Caco-2 (cell line): Measurements from ENCODE around the gene DLG1. TPM values are rescaled to one million over a fixed set of nuclear protein-coding genes. Genes with fewer than 3 reads are reported as not detected.
"Not testable (repeated sequence)": the region's sequence is repeated elsewhere in the genome, so short reads cannot be mapped to it uniquely, and the experiment has no call there.

Experiments
- BruUV-seq: library from RNA; stranded (reverse); fragments of 400-500 nt; replicated peaks from 2 replicates; lab custom pipeline; 2021; lab: Mats Ljungman, UMichigan
- CTCF ChIA-PET: fragments of 300-600 bp; sonication (Branson Sonifier 250); formaldehyde crosslinking; loops from one replicate; lab custom pipeline; 2022; ENCODE audit warnings: antibody characterized with exemption; lab: Charles Lee
- POLR2A ChIA-PET: fragments of 300-600 bp; sonication (Branson Sonifier 250); formaldehyde crosslinking; loops from one replicate; lab custom pipeline; 2022; ENCODE audit warnings: antibody characterized with exemption; lab: Charles Lee
- DNase-seq, 2 experiments: peaks; one replicate each; pipeline versions ENCODE4 v3.0.0 to v3.0.0-alpha.2; 2020 to 2022
- H3K27me3 ChIP-seq: replicated peaks from 2 replicates; pipeline ENCODE4 v1.6.0; 2011; ENCODE audit warnings: low read length; ENCODE audit not compliant: control insufficient read depth, insufficient read depth
- H3K36me3 ChIP-seq: 2 replicates; pipeline ENCODE4 v1.5.1; 2011; ENCODE audit warnings: low read length; ENCODE audit not compliant: control insufficient read depth, insufficient read depth
- H3K4me1 ChIP-seq: fragments of 250-450 bp; sonication (Bioruptor Pico); 2 replicates; pipeline ENCODE4 v1.5.1; 2020; ENCODE audit warnings: mild to moderate bottlenecking
- H3K4me3 ChIP-seq: 2 replicates; pipeline ENCODE4 v1.5.1; 2011; ENCODE audit warnings: low read depth, mild to moderate bottlenecking, control low read depth, low read length
- H3K9me3 ChIP-seq: fragments of 250-450 bp; sonication (Bioruptor Pico); 2 replicates; pipeline ENCODE4 v1.5.1; 2020; ENCODE audit warnings: mild to moderate bottlenecking, moderate library complexity
- H3K27ac Mint-ChIP-seq: one replicate; pipeline ENCODE4 v1.8.0; 2022; ENCODE audit warnings: mixed read lengths; ENCODE audit not compliant: unreplicated experiment
- H3K27me3 Mint-ChIP-seq: one replicate; pipeline ENCODE4 v1.8.0; 2022; ENCODE audit warnings: mixed read lengths; ENCODE audit not compliant: insufficient read depth, unreplicated experiment
- H3K36me3 Mint-ChIP-seq: one replicate; pipeline ENCODE4 v1.8.0; 2022; ENCODE audit warnings: mild to moderate bottlenecking, mixed read lengths; ENCODE audit not compliant: insufficient read depth, unreplicated experiment
- H3K4me1 Mint-ChIP-seq: one replicate; pipeline ENCODE4 v1.8.0; 2022; ENCODE audit warnings: low read depth, mixed read lengths; ENCODE audit not compliant: unreplicated experiment
- H3K4me3 Mint-ChIP-seq: one replicate; pipeline ENCODE4 v1.8.0; 2022; ENCODE audit warnings: mild to moderate bottlenecking, moderate library complexity, mixed read lengths; ENCODE audit not compliant: unreplicated experiment
- H3K9me3 Mint-ChIP-seq: one replicate; pipeline ENCODE4 v1.8.0; 2022; ENCODE audit warnings: mixed read lengths; ENCODE audit not compliant: unreplicated experiment
- intact Hi-C: fragments of 100-400 bp; cut with micrococcal nuclease; formaldehyde crosslinking; loops from one replicate; pipeline ENCODE4 v1.10.0; 2022; ENCODE audit not compliant: unreplicated experiment
- total RNA-seq: library from RNA; stranded (reverse); gene quantifications from 2 replicates; pipeline ENCODE4 v1.2.3, GENCODE V29; 2022
- TF ChIP-seq, protein P1 (sequence below), 2 experiments: fragments of 200-600 bp in 1 of 2; IDR thresholded peaks; 1 replicate in 1 of 2; 2 replicates in 1 of 2; pipeline versions ENCODE4 v1.5.1 to v1.8.0; 2011 to 2022; ENCODE audit warnings: antibody characterized with exemption in 1 of 2, control low read depth in 1 of 2, inconsistent platforms in 1 of 2, low read depth in 1 of 2, low read length in 1 of 2, mild to moderate bottlenecking in 1 of 2, moderate library complexity in 1 of 2; ENCODE audit not compliant: insufficient read depth in 1 of 2, severe bottlenecking in 1 of 2, unreplicated experiment in 1 of 2

Gene DLG1
- total RNA-seq, 1 experiment from 2014 or later, result 167 TPM

DNA sequence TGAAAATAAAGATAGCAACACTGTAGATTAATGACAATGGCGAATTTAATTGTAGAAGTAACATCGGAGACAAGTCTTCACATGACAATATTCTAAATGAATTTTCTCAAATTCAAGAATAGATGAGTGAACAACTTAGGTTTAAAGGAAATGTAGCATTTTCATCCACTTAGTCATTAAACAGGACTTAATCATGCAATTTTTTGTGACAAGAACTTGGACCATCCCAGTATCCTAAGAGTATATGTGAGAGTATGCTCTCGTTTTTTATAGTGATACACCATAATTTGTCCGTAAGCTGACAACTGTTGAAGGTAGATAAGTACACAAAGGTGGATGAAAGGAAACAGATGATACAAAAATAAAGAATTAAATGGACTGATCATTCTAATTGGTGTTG is 81.5 kb downstream of the DLG1 start:
- H3K27ac Mint-ChIP-seq, result no peak overlapping the region
- BruUV-seq, result no TSS peak
- no peak overlapping the region for H3K4me3 ChIP-seq
- TF ChIP-seq, protein P1, sequence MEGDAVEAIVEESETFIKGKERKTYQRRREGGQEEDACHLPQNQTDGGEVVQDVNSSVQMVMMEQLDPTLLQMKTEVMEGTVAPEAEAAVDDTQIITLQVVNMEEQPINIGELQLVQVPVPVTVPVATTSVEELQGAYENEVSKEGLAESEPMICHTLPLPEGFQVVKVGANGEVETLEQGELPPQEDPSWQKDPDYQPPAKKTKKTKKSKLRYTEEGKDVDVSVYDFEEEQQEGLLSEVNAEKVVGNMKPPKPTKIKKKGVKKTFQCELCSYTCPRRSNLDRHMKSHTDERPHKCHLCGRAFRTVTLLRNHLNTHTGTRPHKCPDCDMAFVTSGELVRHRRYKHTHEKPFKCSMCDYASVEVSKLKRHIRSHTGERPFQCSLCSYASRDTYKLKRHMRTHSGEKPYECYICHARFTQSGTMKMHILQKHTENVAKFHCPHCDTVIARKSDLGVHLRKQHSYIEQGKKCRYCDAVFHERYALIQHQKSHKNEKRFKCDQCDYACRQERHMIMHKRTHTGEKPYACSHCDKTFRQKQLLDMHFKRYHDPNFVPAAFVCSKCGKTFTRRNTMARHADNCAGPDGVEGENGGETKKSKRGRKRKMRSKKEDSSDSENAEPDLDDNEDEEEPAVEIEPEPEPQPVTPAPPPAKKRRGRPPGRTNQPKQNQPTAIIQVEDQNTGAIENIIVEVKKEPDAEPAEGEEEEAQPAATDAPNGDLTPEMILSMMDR (IDR thresholded peaks at IDR 0.05; ENCODE audit: insufficient read depth in 1 of 2, low read depth in 1 of 2, low read length in 1 of 2, severe bottlenecking in 1 of 2, unreplicated experiment in 1 of 2), result no peak
- intact Hi-C loops, result no loop called here
- peaks cover 27% of the 10 kb centered on the region for H3K36me3 Mint-ChIP-seq
- H3K4me1 Mint-ChIP-seq, result peaks cover 12% of the 10 kb centered on the region
- POLR2A ChIA-PET, result no interaction called here
- CTCF ChIA-PET, result no interaction called here
- no peaks in the 10 kb centered on the region for H3K9me3 ChIP-seq
- H3K27me3 Mint-ChIP-seq, result no peaks in the 10 kb centered on the region
- H3K9me3 Mint-ChIP-seq, result peaks cover 3% of the 10 kb centered on the region
- peaks cover 33% of the 10 kb centered on the region for H3K4me1 ChIP-seq
- DNase-seq, result no peak
- H3K4me3 Mint-ChIP-seq, result no peak overlapping the region
- no peaks in the 10 kb centered on the region for H3K27me3 ChIP-seq
- H3K36me3 ChIP-seq, result no peaks in the 10 kb centered on the region

DNA sequence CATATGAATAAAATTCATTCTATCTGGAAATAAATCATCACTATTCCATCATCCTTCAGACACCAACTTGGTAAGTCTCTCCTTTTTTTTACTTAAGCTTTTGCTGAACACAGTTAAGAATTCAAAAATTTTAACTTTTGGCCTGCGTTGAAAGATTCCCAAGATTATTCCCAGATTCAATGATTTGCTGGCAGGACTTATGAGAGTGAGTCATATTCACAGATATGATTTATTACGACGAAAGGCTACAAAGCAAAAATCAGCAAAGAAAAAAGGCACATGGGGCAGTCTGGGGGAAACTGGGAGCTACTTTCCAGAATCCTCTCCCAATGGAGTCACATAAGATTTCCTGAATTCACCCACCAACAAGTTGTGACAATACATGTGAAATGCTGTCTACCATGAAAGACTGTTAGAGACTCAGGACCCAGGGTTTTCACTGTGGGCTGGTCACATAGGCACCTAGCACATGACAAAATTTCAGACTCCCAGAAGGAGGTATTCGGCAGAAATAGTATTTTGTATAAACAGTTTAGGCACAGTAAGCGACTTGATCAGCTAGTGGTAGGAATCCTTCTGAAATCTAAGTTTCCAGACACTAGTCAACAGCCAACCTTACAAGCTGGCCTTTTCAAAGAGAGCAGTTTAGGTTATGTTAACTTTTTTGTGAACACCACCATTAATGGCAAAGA is 82.1 kb downstream of the DLG1 start:
- Mint-ChIP-seq H3K36me3 (peaks cover 32% of the 10 kb centered on the region), H3K9me3 (peaks cover 9% of the 10 kb centered on the region), H3K27me3 (no peaks in the 10 kb centered on the region), H3K27ac (no peak overlapping the region), H3K4me1 (peaks cover 12% of the 10 kb centered on the region), H3K4me3 (no peak overlapping the region)
- BruUV-seq, result no TSS peak
- H3K4me3 ChIP-seq, result no peak overlapping the region
- H3K9me3 ChIP-seq, result no peaks in the 10 kb centered on the region
- ChIA-PET POLR2A (no interaction called here), CTCF (no interaction called here)
- intact Hi-C loops, result no loop called here
- H3K36me3 ChIP-seq, result no peaks in the 10 kb centered on the region
- no peaks in the 10 kb centered on the region for H3K27me3 ChIP-seq
- H3K4me1 ChIP-seq, result peaks cover 28% of the 10 kb centered on the region
- DNase-seq, result no peak
- TF ChIP-seq, protein P1 (IDR thresholded peaks at IDR 0.05; ENCODE audit: insufficient read depth in 1 of 2, low read depth in 1 of 2, low read length in 1 of 2, severe bottlenecking in 1 of 2, unreplicated experiment in 1 of 2), result no peak

GRCh38 chr3:197212290-197212689 is 86.1 kb downstream of the DLG1 start:
- ChIA-PET CTCF (no interaction called here), POLR2A (no interaction called here)
- Histone ChIP-seq H3K9me3 (no peaks in the 10 kb centered on the region), H3K36me3 (no peaks in the 10 kb centered on the region), H3K4me3 (no peak overlapping the region), H3K27me3 (no peaks in the 10 kb centered on the region), H3K4me1 (peaks cover 11% of the 10 kb centered on the region; the same call in 1 of the 2 replicates)
- Mint-ChIP-seq H3K4me1 (peaks cover 13% of the 10 kb centered on the region), H3K27ac (no peak overlapping the region), H3K4me3 (no peak overlapping the region), H3K9me3 (peaks cover 10% of the 10 kb centered on the region), H3K27me3 (no peaks in the 10 kb centered on the region), H3K36me3 (peaks cover 25% of the 10 kb centered on the region)
- DNase-seq, result no peak
- TF ChIP-seq, protein P1 (IDR thresholded peaks at IDR 0.05; ENCODE audit: insufficient read depth in 1 of 2, low read depth in 1 of 2, low read length in 1 of 2, severe bottlenecking in 1 of 2, unreplicated experiment in 1 of 2), result no peak
- intact Hi-C loops, result no loop called here
- no TSS peak for BruUV-seq

DNA sequence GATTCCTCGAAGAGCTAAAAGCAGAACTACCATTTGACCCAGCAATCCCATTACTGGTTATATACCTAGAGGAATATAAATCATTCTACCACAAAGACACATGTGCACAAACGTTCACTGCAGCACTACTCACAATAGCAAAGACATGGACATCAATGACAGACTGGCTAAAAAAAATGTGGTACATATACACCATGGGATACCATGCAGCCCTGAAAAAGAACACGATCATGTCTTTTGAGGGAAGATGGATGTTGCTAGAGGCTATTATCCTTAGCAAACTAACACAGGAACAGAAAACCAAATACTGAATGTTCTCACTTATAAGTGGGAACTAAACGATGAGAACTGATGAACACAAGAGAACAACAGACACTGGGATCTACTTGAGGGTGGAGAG is 86.7 kb downstream of the DLG1 start:
- Mint-ChIP-seq H3K9me3 (peaks cover 10% of the 10 kb centered on the region), H3K4me1 (peaks cover 12% of the 10 kb centered on the region), H3K36me3 (peaks cover 21% of the 10 kb centered on the region)
- POLR2A ChIA-PET, H3K9me3 ChIP-seq, H3K4me3 ChIP-seq, H3K27me3 ChIP-seq, H3K27ac Mint-ChIP-seq, H3K36me3 ChIP-seq, H3K4me3 Mint-ChIP-seq, DNase-seq, BruUV-seq, H3K27me3 Mint-ChIP-seq, intact Hi-C loops, CTCF ChIA-PET: not testable (repeated sequence)
- H3K4me1 ChIP-seq, result peaks cover 11% of the 10 kb centered on the region; the same call in 1 of the 2 replicates
